GM19099 (cell line): ENCODE measurements around the gene STK17B.

Experiments used
- POLR2A ChIP-seq: IDR thresholded peaks from 3 replicates; pipeline ENCODE4 v1.6.1; 2011; ENCODE audit warnings: low read depth; ENCODE audit not compliant: insufficient read length; ENCODE audit errors: extremely low read depth

STK17B gene

GRCh38 chr2:196117214-196117705 lies 54.1 kb downstream of the STK17B start:
- TF ChIP-seq POLR2A, result no peak

- no peak for TF ChIP-seq POLR2A
Measured at GRCh38 chr2:196113061-196113974, 58.1 kb downstream of the STK17B start.

GRCh38 chr2:196112418-196113034 lies 58.9 kb downstream of the STK17B start:
- no peak for TF ChIP-seq POLR2A

GRCh38 chr2:196108604-196109003 lies 62.8 kb downstream of the STK17B start:
- TF ChIP-seq POLR2A, result no peak

GRCh38 chr2:196105951-196106350 lies 65.4 kb downstream of the STK17B start:
- no peak for TF ChIP-seq POLR2A

GRCh38 chr2:196104066-196104465 lies 67.3 kb downstream of the STK17B start:
- TF ChIP-seq POLR2A, result no peak

GRCh38 chr2:196103626-196104025 lies 67.8 kb downstream of the STK17B start:
- TF ChIP-seq POLR2A, result no peak

- TF ChIP-seq POLR2A, result no peak
Measured at GRCh38 chr2:196101325-196101991, 69.9 kb downstream of the STK17B start.

- TF ChIP-seq POLR2A, result no peak
Measured at GRCh38 chr2:196099916-196100315, 71.5 kb downstream of the STK17B start.

- TF ChIP-seq POLR2A, result no peak
Measured at GRCh38 chr2:196097864-196098660, 73.3 kb downstream of the STK17B start.

- TF ChIP-seq POLR2A, result no peak
Measured at GRCh38 chr2:196096982-196097745, 74.2 kb downstream of the STK17B start.

GRCh38 chr2:196096264-196096663 lies 75.1 kb downstream of the STK17B start:
- TF ChIP-seq POLR2A, result no peak

GRCh38 chr2:196088203-196088602 lies 83.2 kb downstream of the STK17B start:
- no peak for TF ChIP-seq POLR2A
